Parathyroid adenoma (tissue), 2 donors: ENCODE data around the gene CADM1.
"Not testable (repeated sequence)": the region's sequence is repeated elsewhere in the genome, so short reads cannot be mapped to it uniquely, and the experiment has no call there.

Source experiments
- H2AFZ ChIP-seq: fragments of 300-600 bp; sonication (generic); one replicate; pipeline ENCODE4 v1.7.0; 2017; ENCODE audit warnings: antibody characterized with exemption, mild to moderate bottlenecking
- H3K27ac ChIP-seq: fragments of 300-600 bp; sonication (generic); one replicate; pipeline ENCODE4 v1.7.0; 2017
- H3K27me3 ChIP-seq: fragments of 300-600 bp; sonication (generic); one replicate; pipeline ENCODE4 v1.7.0; 2017; ENCODE audit warnings: low read length; ENCODE audit not compliant: control insufficient read depth, insufficient read depth
- H3K36me3 ChIP-seq: fragments of 300-600 bp; sonication (generic); one replicate; pipeline ENCODE4 v1.7.0; 2017; ENCODE audit warnings: low read length; ENCODE audit not compliant: control insufficient read depth, insufficient read depth
- H3K4me1 ChIP-seq: fragments of 300-600 bp; sonication (generic); one replicate; pipeline ENCODE4 v1.7.0; 2017; ENCODE audit warnings: control low read depth
- H3K4me2 ChIP-seq: fragments of 300-600 bp; sonication (generic); one replicate; pipeline ENCODE4 v1.7.0; 2017; ENCODE audit warnings: low read length
- H3K4me3 ChIP-seq: fragments of 300-600 bp; sonication (generic); one replicate; pipeline ENCODE4 v1.7.0; 2017; ENCODE audit warnings: low read depth, low read length
- H3K79me2 ChIP-seq: fragments of 300-600 bp; sonication (generic); one replicate; pipeline ENCODE4 v1.7.0; 2017; ENCODE audit warnings: control low read depth
- H3K9ac ChIP-seq: fragments of 300-600 bp; sonication (generic); one replicate; pipeline ENCODE4 v1.7.0; 2017; ENCODE audit warnings: mild to moderate bottlenecking
- H3K9me3 ChIP-seq: fragments of 300-600 bp; sonication (generic); one replicate; pipeline ENCODE4 v1.7.0; 2017; ENCODE audit warnings: low read length; ENCODE audit not compliant: control insufficient read depth
- CTCF ChIP-seq: fragments of 300-600 bp; sonication (generic); IDR thresholded peaks from one replicate; pipeline ENCODE4 v1.7.0; 2017; ENCODE audit warnings: antibody characterized with exemption, mild to moderate bottlenecking
- donor health status: primary hyperparathyroidism.

The CADM1 gene

GRCh38 chr11:115475564-115475963, 28.7 kb downstream of the CADM1 start:
- TF ChIP-seq CTCF, result no peak
- Histone ChIP-seq H3K27ac (no peak overlapping the region), H3K36me3 (no peaks in the 10 kb centered on the region), H3K4me1 (no peaks in the 10 kb centered on the region), H3K79me2 (no peaks in the 10 kb centered on the region), H3K4me2 (no peak overlapping the region), H3K9ac (no peak overlapping the region), H2AFZ (no peak overlapping the region), H3K9me3 (no peaks in the 10 kb centered on the region), H3K27me3 (no peaks in the 10 kb centered on the region), H3K4me3 (no peak overlapping the region)

- not testable (repeated sequence) for H3K36me3 ChIP-seq, H3K79me2 ChIP-seq, H3K9me3 ChIP-seq, H3K4me3 ChIP-seq, H3K4me1 ChIP-seq, H3K9ac ChIP-seq, H3K4me2 ChIP-seq, H2AFZ ChIP-seq, H3K27me3 ChIP-seq, H3K27ac ChIP-seq
Measured at GRCh38 chr11:115474306-115474705, 29.9 kb downstream of the CADM1 start.

- TF ChIP-seq CTCF, result no peak
- H2AFZ ChIP-seq, result no peak overlapping the region
- no peaks in the 10 kb centered on the region for H3K9me3 ChIP-seq
- no peaks in the 10 kb centered on the region for H3K36me3 ChIP-seq
- H3K27ac ChIP-seq, result no peak overlapping the region
- no peaks in the 10 kb centered on the region for H3K4me1 ChIP-seq
- no peak overlapping the region for H3K9ac ChIP-seq
- no peak overlapping the region for H3K4me3 ChIP-seq
- H3K4me2 ChIP-seq, result no peak overlapping the region
- no peaks in the 10 kb centered on the region for H3K79me2 ChIP-seq
- no peaks in the 10 kb centered on the region for H3K27me3 ChIP-seq
Measured at GRCh38 chr11:115473167-115473566, 31.0 kb downstream of the CADM1 start.

- Histone ChIP-seq H3K79me2 (no peaks in the 10 kb centered on the region), H3K27me3 (no peaks in the 10 kb centered on the region), H3K9ac (no peak overlapping the region), H3K4me1 (no peaks in the 10 kb centered on the region), H3K9me3 (no peaks in the 10 kb centered on the region), H2AFZ (no peak overlapping the region), H3K27ac (no peak overlapping the region), H3K4me3 (no peak overlapping the region), H3K4me2 (no peak overlapping the region), H3K36me3 (no peaks in the 10 kb centered on the region)
- TF ChIP-seq CTCF, result no peak
Measured at GRCh38 chr11:115471367-115471766, 32.8 kb downstream of the CADM1 start.

GRCh38 chr11:115470928-115471327, 33.3 kb downstream of the CADM1 start:
- TF ChIP-seq CTCF, result no peak
- H3K9me3 ChIP-seq, result no peaks in the 10 kb centered on the region
- no peaks in the 10 kb centered on the region for H3K4me1 ChIP-seq
- no peak overlapping the region for H3K4me3 ChIP-seq
- no peaks in the 10 kb centered on the region for H3K27me3 ChIP-seq
- no peak overlapping the region for H3K27ac ChIP-seq
- no peak overlapping the region for H2AFZ ChIP-seq
- H3K9ac ChIP-seq, result no peak overlapping the region
- H3K4me2 ChIP-seq, result no peak overlapping the region
- no peaks in the 10 kb centered on the region for H3K79me2 ChIP-seq
- no peaks in the 10 kb centered on the region for H3K36me3 ChIP-seq
